Hepatocyte (in vitro differentiated cells): ENCODE measurements around the gene CTSC.

Source experiments
- EZH2 ChIP-seq: fragments of 200-600 bp; sonication (generic); IDR thresholded peaks from 2 replicates; pipeline ENCODE4 v1.6.1; 2016; ENCODE audit warnings: antibody characterized with exemption, mild to moderate bottlenecking, borderline replicate concordance
- EZH2phosphoT487 ChIP-seq: fragments of 200-600 bp; sonication (generic); IDR thresholded peaks from one replicate; pipeline ENCODE4 v1.6.1; 2018; ENCODE audit warnings: antibody characterized with exemption, mild to moderate bottlenecking, low read depth, moderate library complexity; ENCODE audit not compliant: unreplicated experiment, severe bottlenecking
- TF ChIP-seq, protein P1 (sequence below): fragments of 200-600 bp; sonication (generic); IDR thresholded peaks from 2 replicates; pipeline ENCODE4 v1.5.1; 2016; ENCODE audit warnings: antibody characterized with exemption, mild to moderate bottlenecking; ENCODE audit not compliant: poor library complexity

DNA sequence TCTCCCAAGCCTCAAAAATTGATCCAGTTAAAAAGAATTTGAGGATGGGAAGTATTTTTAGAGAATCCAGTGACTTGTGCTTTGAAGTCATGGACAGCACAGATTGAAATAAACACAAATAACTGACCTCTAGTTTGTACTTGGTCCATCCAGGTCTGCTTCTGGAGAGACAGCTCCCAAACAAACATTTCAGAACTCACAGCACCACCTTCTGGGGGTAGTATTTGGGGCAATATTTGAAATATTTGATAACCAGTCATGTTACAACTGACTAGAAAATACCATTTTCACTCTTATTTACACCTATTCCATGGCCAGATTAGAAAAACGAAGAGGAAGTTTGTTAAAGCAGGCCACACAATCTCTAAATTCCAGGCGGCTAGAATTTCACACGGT, 56.2 kb downstream of the CTSC start:
- TF ChIP-seq, protein P1, sequence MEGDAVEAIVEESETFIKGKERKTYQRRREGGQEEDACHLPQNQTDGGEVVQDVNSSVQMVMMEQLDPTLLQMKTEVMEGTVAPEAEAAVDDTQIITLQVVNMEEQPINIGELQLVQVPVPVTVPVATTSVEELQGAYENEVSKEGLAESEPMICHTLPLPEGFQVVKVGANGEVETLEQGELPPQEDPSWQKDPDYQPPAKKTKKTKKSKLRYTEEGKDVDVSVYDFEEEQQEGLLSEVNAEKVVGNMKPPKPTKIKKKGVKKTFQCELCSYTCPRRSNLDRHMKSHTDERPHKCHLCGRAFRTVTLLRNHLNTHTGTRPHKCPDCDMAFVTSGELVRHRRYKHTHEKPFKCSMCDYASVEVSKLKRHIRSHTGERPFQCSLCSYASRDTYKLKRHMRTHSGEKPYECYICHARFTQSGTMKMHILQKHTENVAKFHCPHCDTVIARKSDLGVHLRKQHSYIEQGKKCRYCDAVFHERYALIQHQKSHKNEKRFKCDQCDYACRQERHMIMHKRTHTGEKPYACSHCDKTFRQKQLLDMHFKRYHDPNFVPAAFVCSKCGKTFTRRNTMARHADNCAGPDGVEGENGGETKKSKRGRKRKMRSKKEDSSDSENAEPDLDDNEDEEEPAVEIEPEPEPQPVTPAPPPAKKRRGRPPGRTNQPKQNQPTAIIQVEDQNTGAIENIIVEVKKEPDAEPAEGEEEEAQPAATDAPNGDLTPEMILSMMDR = peak; percentile 25
- TF ChIP-seq EZH2 (no peak), EZH2phosphoT487 (no peak)
